SU-DHL-6 (cell line): ENCODE results near the gene RUNX1.

Experiments used
- H2AFZ ChIP-seq: fragments of 200-600 bp; sonication (generic); 2 replicates; pipeline ENCODE4 v1.6.1; 2014; ENCODE audit warnings: low read depth, mild to moderate bottlenecking, moderate library complexity, mixed read lengths, antibody characterized with exemption, low read length; ENCODE audit not compliant: severe bottlenecking
- H3F3A ChIP-seq: fragments of 200-600 bp; shearing (Covaris generic); 2 replicates; pipeline ENCODE4 v1.6.0; 2016; ENCODE audit warnings: antibody characterized with exemption, mild to moderate bottlenecking; ENCODE audit not compliant: insufficient read depth
- H3K27ac ChIP-seq: fragments of 200-600 bp; sonication (generic); 2 replicates; pipeline ENCODE4 v1.5.1; 2016; ENCODE audit warnings: low read depth, mild to moderate bottlenecking, low read length, moderate library complexity, mixed read lengths
- H3K27me3 ChIP-seq: fragments of 200-600 bp; sonication (generic), shearing (Covaris generic); 2 replicates; pipeline ENCODE4 v1.6.0; 2014; ENCODE audit warnings: mild to moderate bottlenecking, low read length
- H3K36me3 ChIP-seq: fragments of 200-600 bp; sonication (generic); 2 replicates; pipeline ENCODE4 v1.6.1; 2014; ENCODE audit warnings: mild to moderate bottlenecking, low read length, mixed read lengths
- H3K4me2 ChIP-seq: fragments of 300-600, 200-600 bp; shearing (Covaris generic), sonication (generic); 2 replicates; pipeline ENCODE4 v1.6.0; 2014; ENCODE audit warnings: low read length, low read depth, mild to moderate bottlenecking; ENCODE audit not compliant: poor library complexity, severe bottlenecking
- H3K4me3 ChIP-seq: fragments of 200-600 bp; sonication (generic); 2 replicates; pipeline ENCODE4 v1.5.1; 2014; ENCODE audit warnings: antibody characterized with exemption, low read length, mild to moderate bottlenecking, mixed read lengths; ENCODE audit not compliant: insufficient read depth, poor library complexity, severe bottlenecking
- H3K79me2 ChIP-seq: fragments of 200-600 bp; sonication (generic); 2 replicates; pipeline ENCODE4 v1.6.1; 2014; ENCODE audit warnings: mild to moderate bottlenecking, low read length, moderate library complexity; ENCODE audit not compliant: insufficient read depth
- H3K9ac ChIP-seq: fragments of 200-600 bp; sonication (generic); 2 replicates; pipeline ENCODE4 v1.7.0; 2014; ENCODE audit warnings: mild to moderate bottlenecking, low read length
- H3K9me2 ChIP-seq: fragments of 200-600 bp; sonication (generic); replicated peaks from 2 replicates; pipeline ENCODE4 v1.6.1; 2014; ENCODE audit warnings: low read length; ENCODE audit not compliant: insufficient read depth
- H3K9me3 ChIP-seq: fragments of 200-600 bp; sonication (generic); 2 replicates; pipeline ENCODE4 v1.6.1; 2014; ENCODE audit warnings: low read length, mixed read lengths; ENCODE audit not compliant: insufficient read depth
- H4K20me1 ChIP-seq: fragments of 200-600 bp; sonication (generic); 2 replicates; pipeline ENCODE4 v1.6.1; 2014; ENCODE audit warnings: low read depth, mild to moderate bottlenecking, antibody characterized with exemption, low read length, moderate library complexity, mixed read lengths
- CTCF ChIP-seq: fragments of 200-600 bp; sonication (generic); IDR thresholded peaks from one replicate; pipeline ENCODE4 v1.5.1; 2017; ENCODE audit warnings: antibody characterized with exemption, mild to moderate bottlenecking, low read length, moderate library complexity; ENCODE audit not compliant: insufficient read depth, poor library complexity, severe bottlenecking
- EZH2phosphoT487 ChIP-seq: fragments of 200-600 bp; sonication (generic), shearing (Covaris generic); conservative IDR thresholded peaks from 2 replicates; pipeline ENCODE4 v1.6.1; 2018; ENCODE audit warnings: mild to moderate bottlenecking, antibody characterized with exemption, low read length, moderate library complexity, mixed read lengths

Gene RUNX1

GRCh38 chr21:35062016-35062415 lies 12.9 kb upstream of the RUNX1 start:
- H3K4me2 ChIP-seq = no peak overlapping the region
- no peak for TF ChIP-seq EZH2phosphoT487
- TF ChIP-seq CTCF = no peak
- no peaks in the 10 kb centered on the region for H3K79me2 ChIP-seq
- no peaks in the 10 kb centered on the region for H3F3A ChIP-seq
- no peak overlapping the region for H3K27ac ChIP-seq
- no peak overlapping the region for H2AFZ ChIP-seq
- H3K4me3 ChIP-seq = no peak overlapping the region
- H4K20me1 ChIP-seq = no peaks in the 10 kb centered on the region
- no peak overlapping the region for H3K9ac ChIP-seq
- no peaks in the 10 kb centered on the region for H3K27me3 ChIP-seq
- H3K36me3 ChIP-seq = no peaks in the 10 kb centered on the region
- no peaks in the 10 kb centered on the region for H3K9me3 ChIP-seq
- H3K9me2 ChIP-seq = no peaks in the 10 kb centered on the region

GRCh38 chr21:35059742-35060141 lies 10.6 kb upstream of the RUNX1 start:
- no peaks in the 10 kb centered on the region for H3F3A ChIP-seq
- H3K4me3 ChIP-seq = no peak overlapping the region
- H3K9me2 ChIP-seq = no peaks in the 10 kb centered on the region
- TF ChIP-seq EZH2phosphoT487 (no peak), CTCF (no peak)
- no peak overlapping the region for H3K9ac ChIP-seq
- H3K79me2 ChIP-seq = no peaks in the 10 kb centered on the region
- no peak overlapping the region for H3K4me2 ChIP-seq
- H3K27me3 ChIP-seq = no peaks in the 10 kb centered on the region
- no peaks in the 10 kb centered on the region for H3K9me3 ChIP-seq
- H3K27ac ChIP-seq = no peak overlapping the region
- no peaks in the 10 kb centered on the region for H4K20me1 ChIP-seq
- no peak overlapping the region for H2AFZ ChIP-seq
- no peaks in the 10 kb centered on the region for H3K36me3 ChIP-seq

- no peak overlapping the region for H3K9ac ChIP-seq
- no peak overlapping the region for H3K4me3 ChIP-seq
- no peaks in the 10 kb centered on the region for H3K27me3 ChIP-seq
- H3K79me2 ChIP-seq = no peaks in the 10 kb centered on the region
- no peak overlapping the region for H2AFZ ChIP-seq
- no peak for TF ChIP-seq CTCF
- no peak for TF ChIP-seq EZH2phosphoT487
- no peaks in the 10 kb centered on the region for H4K20me1 ChIP-seq
- H3K4me2 ChIP-seq = no peak overlapping the region
- no peaks in the 10 kb centered on the region for H3K9me3 ChIP-seq
- no peaks in the 10 kb centered on the region for H3K9me2 ChIP-seq
- no peak overlapping the region for H3K27ac ChIP-seq
- no peaks in the 10 kb centered on the region for H3F3A ChIP-seq
- H3K36me3 ChIP-seq = no peaks in the 10 kb centered on the region
These were observed 9.0 kb upstream of the RUNX1 start for GRCh38 chr21:35058058-35058457.
